Kidney (tissue), 14 donors: Measurements from ENCODE around the gene OR4F15. TPM values are rescaled to one million over a fixed set of nuclear protein-coding genes. Genes with fewer than 3 reads are reported as not detected.
"Not testable (repeated sequence)": the region's sequence is repeated elsewhere in the genome, so short reads cannot be mapped to it uniquely, and the experiment has no call there.

Experiments
- DNase-seq, 5 donors: peaks; one replicate each; pipeline ENCODE4 v3.0.0-alpha.2; 2013 to 2020
- FAIRE-seq: peaks from 2 replicates; lab custom pipeline; 2012; peaks lifted over from hg19 to GRCh38; lab: Jason Lieb, UNC
- H3K27ac ChIP-seq, 2 donors: one replicate each; pipeline ENCODE4 v1.7.0; 2013; ENCODE audit warnings: low read depth in 2 of 2, low read length in 2 of 2, inconsistent platforms in 1 of 2
- H3K27me3 ChIP-seq: one replicate; pipeline ENCODE4 v1.7.1; 2013; ENCODE audit warnings: low read length, inconsistent platforms; ENCODE audit not compliant: control insufficient read depth, insufficient read depth
- H3K36me3 ChIP-seq, 3 donors: one replicate each; pipeline versions ENCODE4 v1.7.0 to v1.7.1; 2013; ENCODE audit warnings: low read length in 3 of 3, control low read depth in 1 of 3, inconsistent platforms in 1 of 3; ENCODE audit not compliant: insufficient read depth in 3 of 3, control insufficient read depth in 2 of 3
- H3K4me1 ChIP-seq, 3 donors: one replicate each; pipeline versions ENCODE4 v1.7.0 to v1.7.1; 2013; ENCODE audit warnings: low read length in 3 of 3, inconsistent platforms in 1 of 3, low read depth in 1 of 3; ENCODE audit not compliant: control insufficient read depth in 2 of 3, insufficient read depth in 2 of 3
- H3K4me3 ChIP-seq, 3 donors: one replicate each; pipeline versions ENCODE4 v1.7.0 to v1.8.1; 2013; ENCODE audit warnings: low read length in 3 of 3, control low read depth in 1 of 3, inconsistent platforms in 1 of 3
- H3K9ac ChIP-seq, 3 donors: one replicate each; pipeline versions ENCODE4 v1.7.0 to v1.7.1; 2013; ENCODE audit warnings: low read length in 3 of 3, control low read depth in 1 of 3, inconsistent platforms in 1 of 3
- H3K9me3 ChIP-seq, 3 donors: one replicate each; pipeline versions ENCODE4 v1.7.0 to v1.7.1; 2013; ENCODE audit warnings: low read length in 3 of 3, control low read depth in 1 of 3, inconsistent platforms in 1 of 3; ENCODE audit not compliant: control insufficient read depth in 2 of 3, insufficient read depth in 1 of 3
- intact Hi-C: fragments of 100-400 bp; cut with DNase I; formaldehyde crosslinking; loops from one replicate; pipeline ENCODE4 v1.11.1; 2022
- polyA plus RNA-seq: library from polyadenylated mRNA; stranded (reverse); fragments of 350-450 nt; fragmentation: Illumina TruSeq; extraction: RNeasy Lipid Tissue Mini Kit (QIAGEN cat#74804); gene quantifications from one replicate; pipeline ENCODE4 v1.2.3, GENCODE V29; 2014; ENCODE audit warnings: low read depth, low replicate concordance; ENCODE audit not compliant: insufficient read depth
- total RNA-seq: library from RNA; stranded (reverse); fragmentation: NEBNext Ultra II Directional; extraction: Animal tissue kit (Norgen Biotek cat#: 25700); gene quantifications from one replicate; pipeline ENCODE4 v1.2.1, GENCODE V29; 2021
- TF ChIP-seq, protein P1 (sequence below): IDR thresholded peaks from 3 replicates; pipeline ENCODE4 v1.5.1; 2012; ENCODE audit warnings: mild to moderate bottlenecking, moderate library complexity, borderline replicate concordance; ENCODE audit not compliant: insufficient read depth; ENCODE audit errors: extremely low read depth
- donor health status: control.
- donor health status: control.
- donor health status: control.
- donor health status: control.
- donor health status: control.
- donor health status: DM: yes; HTN: yes; CAD: no.
- donor health status: Normal renal cell carcinoma (clear cell type).

The OR4F15 gene
- total and polyA plus RNA-seq, 2 donors from 2014 or later: 0.13 TPM; not detected in 1

DNA sequence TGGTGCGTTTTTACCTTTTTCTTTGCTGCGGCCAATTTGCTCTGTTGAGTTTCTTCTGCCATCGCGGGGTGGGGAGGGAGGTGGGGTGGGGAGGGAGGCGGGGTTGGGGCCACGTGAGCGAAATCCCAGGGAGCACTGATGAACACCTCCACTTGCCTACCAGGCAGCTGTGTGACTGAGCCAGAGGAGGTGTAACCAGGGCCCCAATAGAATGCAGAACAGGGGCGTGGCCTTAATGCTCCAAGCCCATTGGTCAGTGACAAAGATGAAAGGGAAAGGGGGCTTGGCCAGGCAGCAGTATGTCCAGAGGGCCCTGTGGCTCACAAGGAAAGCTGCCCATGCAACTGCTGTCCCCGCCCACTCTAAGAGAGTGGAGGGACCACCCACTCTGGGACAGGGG, 30.1 kb upstream of the OR4F15 start:
- no peaks in the 10 kb centered on the region for H3K27me3 ChIP-seq
- no peaks in the 10 kb centered on the region for H3K9me3 ChIP-seq
- no peaks in the 10 kb centered on the region for H3K4me1 ChIP-seq
- H3K9ac ChIP-seq: no peak overlapping the region
- FAIRE-seq: no peak
- intact Hi-C loops: no loop called here
- no peak overlapping the region for H3K27ac ChIP-seq
- no peak overlapping the region for H3K4me3 ChIP-seq
- peak in 1 of 5 donors; percentile 3 for DNase-seq
- TF ChIP-seq, protein P1, sequence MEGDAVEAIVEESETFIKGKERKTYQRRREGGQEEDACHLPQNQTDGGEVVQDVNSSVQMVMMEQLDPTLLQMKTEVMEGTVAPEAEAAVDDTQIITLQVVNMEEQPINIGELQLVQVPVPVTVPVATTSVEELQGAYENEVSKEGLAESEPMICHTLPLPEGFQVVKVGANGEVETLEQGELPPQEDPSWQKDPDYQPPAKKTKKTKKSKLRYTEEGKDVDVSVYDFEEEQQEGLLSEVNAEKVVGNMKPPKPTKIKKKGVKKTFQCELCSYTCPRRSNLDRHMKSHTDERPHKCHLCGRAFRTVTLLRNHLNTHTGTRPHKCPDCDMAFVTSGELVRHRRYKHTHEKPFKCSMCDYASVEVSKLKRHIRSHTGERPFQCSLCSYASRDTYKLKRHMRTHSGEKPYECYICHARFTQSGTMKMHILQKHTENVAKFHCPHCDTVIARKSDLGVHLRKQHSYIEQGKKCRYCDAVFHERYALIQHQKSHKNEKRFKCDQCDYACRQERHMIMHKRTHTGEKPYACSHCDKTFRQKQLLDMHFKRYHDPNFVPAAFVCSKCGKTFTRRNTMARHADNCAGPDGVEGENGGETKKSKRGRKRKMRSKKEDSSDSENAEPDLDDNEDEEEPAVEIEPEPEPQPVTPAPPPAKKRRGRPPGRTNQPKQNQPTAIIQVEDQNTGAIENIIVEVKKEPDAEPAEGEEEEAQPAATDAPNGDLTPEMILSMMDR: no peak
- no peaks in the 10 kb centered on the region for H3K36me3 ChIP-seq

DNA sequence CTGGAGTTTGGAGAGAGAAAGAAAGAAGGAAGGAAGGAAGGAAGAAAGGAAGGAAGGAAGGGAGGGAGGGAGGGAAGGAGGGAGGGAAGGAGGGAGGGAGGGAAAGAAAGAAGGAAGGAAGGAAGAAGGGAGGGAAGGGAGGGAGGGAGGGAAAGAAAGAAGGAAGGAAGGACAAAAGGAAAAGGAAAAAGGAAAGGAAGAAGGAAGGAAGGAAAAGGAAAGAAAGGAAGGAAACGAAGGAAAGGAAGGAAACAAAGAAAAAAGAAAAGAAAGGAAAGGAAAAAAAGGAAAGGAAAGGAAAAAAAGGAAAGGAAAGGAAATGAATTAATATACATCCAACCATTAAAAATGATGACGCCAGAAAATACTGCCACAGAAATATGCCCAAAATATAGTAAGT, 27.4 kb upstream of the OR4F15 start:
- no peaks in the 10 kb centered on the region for H3K9me3 ChIP-seq
- no peaks in the 10 kb centered on the region for H3K4me1 ChIP-seq
- DNase-seq (no peak), FAIRE-seq (no peak)
- H3K36me3 ChIP-seq: no peaks in the 10 kb centered on the region
- TF ChIP-seq, protein P1: no peak
- H3K27me3 ChIP-seq: no peaks in the 10 kb centered on the region
- H3K27ac ChIP-seq: no peak overlapping the region
- intact Hi-C loops: no loop called here
- H3K9ac ChIP-seq: no peak overlapping the region
- H3K4me3 ChIP-seq: no peak overlapping the region

DNA sequence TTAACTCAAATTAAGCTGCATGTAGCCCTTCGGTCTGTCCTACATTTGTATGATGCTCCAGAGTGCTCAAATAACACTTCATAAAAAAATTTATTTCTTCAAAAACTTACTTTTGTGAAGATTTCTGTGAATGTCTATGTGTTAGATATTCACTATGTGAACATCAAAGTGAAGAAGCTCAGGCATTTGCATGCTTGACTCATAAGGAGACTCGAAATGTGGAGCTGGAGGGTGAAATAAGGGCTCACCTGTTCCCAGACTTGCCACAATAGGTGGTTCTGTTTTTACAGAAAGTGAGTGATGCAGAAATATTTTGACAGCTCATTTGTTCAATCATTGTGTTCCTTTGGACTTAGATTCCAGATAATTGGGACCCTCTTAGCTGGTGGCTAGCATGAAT, 25.6 kb upstream of the OR4F15 start:
- H3K9me3 ChIP-seq, H3K4me1 ChIP-seq, FAIRE-seq, H3K27me3 ChIP-seq, H3K36me3 ChIP-seq, DNase-seq, intact Hi-C loops, H3K4me3 ChIP-seq, H3K9ac ChIP-seq, H3K27ac ChIP-seq: not testable (repeated sequence)

DNA sequence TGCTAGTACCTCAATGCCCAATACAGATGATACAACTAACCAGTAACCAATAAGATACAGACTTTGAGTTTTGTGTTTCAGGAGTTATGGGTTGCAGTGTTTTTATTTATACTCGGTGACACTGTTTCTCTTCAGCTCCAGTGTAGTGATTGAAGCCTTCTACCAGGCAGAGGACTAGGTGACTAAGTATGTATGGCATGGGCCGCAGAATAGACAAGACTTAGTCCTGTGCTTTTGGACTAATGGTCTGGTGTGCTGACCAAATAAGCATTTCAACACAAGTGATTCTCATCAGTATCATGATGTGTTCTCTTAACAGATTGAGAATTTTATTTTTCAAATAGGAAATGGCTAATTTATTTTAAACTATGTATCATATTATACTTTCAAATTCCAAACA, 24.0 kb upstream of the OR4F15 start:
- H3K4me1 ChIP-seq, DNase-seq, H3K4me3 ChIP-seq, H3K9me3 ChIP-seq, H3K27me3 ChIP-seq, FAIRE-seq, H3K27ac ChIP-seq, H3K9ac ChIP-seq, H3K36me3 ChIP-seq, intact Hi-C loops: not testable (repeated sequence)

DNA sequence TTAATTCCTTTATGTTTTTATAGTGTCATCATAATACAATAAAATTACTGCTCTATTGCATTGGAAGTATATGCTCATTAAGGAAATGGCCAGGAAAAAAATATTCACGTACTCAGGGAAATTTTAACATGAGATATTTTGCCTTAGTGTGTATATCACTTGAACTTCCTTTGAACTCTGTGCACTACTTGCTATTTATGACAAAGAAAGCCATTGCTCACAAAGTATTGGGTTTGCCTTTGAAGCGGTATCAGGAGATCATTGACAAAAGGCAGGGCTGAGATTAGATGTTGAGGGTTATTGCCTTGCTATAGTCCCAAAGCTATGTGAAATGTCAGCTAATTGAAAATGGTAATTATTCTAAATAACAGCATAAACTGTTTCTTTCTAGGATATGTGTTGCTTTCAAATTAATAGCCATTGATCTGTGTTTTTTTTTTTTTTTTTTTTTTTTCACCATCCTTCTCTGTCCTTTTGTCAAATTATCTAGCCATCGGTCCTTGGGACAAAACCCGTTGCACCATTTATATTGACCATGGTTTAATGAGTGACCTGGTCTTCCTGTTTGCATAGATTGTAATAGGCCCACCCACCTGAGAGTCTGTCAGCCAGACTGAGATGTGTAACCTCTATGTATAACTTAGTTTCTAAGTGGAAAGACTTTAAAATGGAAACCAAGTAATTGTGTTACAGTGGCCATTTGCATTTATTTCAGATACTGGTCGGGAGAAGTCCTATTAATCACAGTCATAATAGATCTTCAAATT, 23.3 kb upstream of the OR4F15 start:
- not testable (repeated sequence) for FAIRE-seq

DNA sequence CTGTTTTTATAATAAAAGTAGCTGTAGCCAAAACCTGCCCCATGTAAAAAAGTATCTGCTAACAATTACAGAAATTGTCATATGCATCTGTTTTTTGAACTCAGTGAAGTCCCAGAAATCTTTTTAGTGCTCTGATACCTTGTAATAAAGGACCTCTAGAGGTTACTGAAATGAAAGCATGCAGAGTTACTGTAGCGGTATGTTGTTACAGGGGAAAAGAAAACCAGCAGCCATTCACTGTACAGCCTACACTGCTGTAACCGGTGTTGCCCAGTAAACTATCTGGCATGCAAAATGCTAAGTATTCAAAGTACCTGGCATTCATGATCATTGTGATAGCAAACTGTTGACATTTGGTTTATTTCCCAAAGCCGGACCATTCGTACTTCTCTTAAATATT, 21.3 kb upstream of the OR4F15 start:
- FAIRE-seq, H3K27me3 ChIP-seq, H3K36me3 ChIP-seq, DNase-seq, H3K27ac ChIP-seq, H3K4me1 ChIP-seq, H3K9me3 ChIP-seq, H3K4me3 ChIP-seq, intact Hi-C loops, H3K9ac ChIP-seq: not testable (repeated sequence)

More for the DNA sequence above, 23.3 kb upstream of the OR4F15 start:
- H3K4me3 ChIP-seq, H3K27ac ChIP-seq, H3K9me3 ChIP-seq, H3K9ac ChIP-seq, H3K4me1 ChIP-seq, intact Hi-C loops, DNase-seq, H3K27me3 ChIP-seq, H3K36me3 ChIP-seq: not testable (repeated sequence)

DNA sequence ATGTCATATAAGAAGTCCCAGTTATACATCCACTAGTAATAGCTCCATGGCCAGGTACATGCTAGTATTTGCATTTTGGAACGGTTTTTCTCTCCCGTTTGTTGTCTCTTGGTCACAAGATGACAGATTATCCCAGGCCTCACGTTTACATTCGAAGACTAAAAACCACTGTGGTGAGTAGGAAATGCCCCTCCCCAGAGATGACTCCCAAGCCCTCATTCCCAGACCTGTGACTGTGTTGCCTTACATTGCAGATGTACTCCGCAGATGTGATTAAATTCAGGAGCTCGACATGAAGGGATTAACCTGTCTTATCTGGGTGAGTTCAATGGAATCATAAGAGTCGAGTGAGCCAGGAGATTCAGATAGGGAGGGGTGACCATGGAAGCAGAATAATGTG, 18.0 kb upstream of the OR4F15 start:
- intact Hi-C loops, H3K27me3 ChIP-seq, H3K4me1 ChIP-seq, FAIRE-seq, H3K9ac ChIP-seq, H3K27ac ChIP-seq, H3K36me3 ChIP-seq, DNase-seq, H3K4me3 ChIP-seq, H3K9me3 ChIP-seq: not testable (repeated sequence)
